PC-9 (cell line): ENCODE measurements around the gene FGF3. TPM values are rescaled to one million over a fixed set of nuclear protein-coding genes. Genes with fewer than 3 reads are reported as not detected.

Experiments
- BruUV-seq: library from RNA; stranded (reverse); fragments of 400-500 nt; replicated peaks from 2 replicates; lab custom pipeline; 2021; lab: Mats Ljungman, UMichigan
- CTCF ChIA-PET: fragments of 300-600 bp; sonication (Branson Sonifier 250); formaldehyde crosslinking; loops from one replicate; lab custom pipeline; 2022; ENCODE audit warnings: antibody characterized with exemption; lab: Charles Lee
- POLR2A ChIA-PET: fragments of 300-600 bp; sonication (Branson Sonifier 250); formaldehyde crosslinking; loops from one replicate; lab custom pipeline; 2022; ENCODE audit warnings: antibody characterized with exemption; ENCODE audit not compliant: unreplicated experiment; lab: Charles Lee
- DNase-seq, 2 experiments: peaks; one replicate each; pipeline versions ENCODE4 v3.0.0 to v3.0.0-alpha.2; 2015 to 2022; ENCODE audit warnings: mixed read lengths in 1 of 2
- H2AFZ ChIP-seq: fragments of 200-600 bp; sonication (generic); 2 replicates; pipeline ENCODE4 v1.8.1; 2017; ENCODE audit warnings: antibody characterized with exemption
- H3F3A ChIP-seq: fragments of 200-600 bp; sonication (generic); 2 replicates; pipeline ENCODE4 v1.8.1; 2017; ENCODE audit warnings: antibody characterized with exemption, mild to moderate bottlenecking, low read depth; ENCODE audit not compliant: insufficient read depth
- H3K27ac ChIP-seq: fragments of 200-600 bp; sonication (generic); 2 replicates; pipeline ENCODE4 v1.6.1; 2016; ENCODE audit warnings: mixed run types
- H3K27me3 ChIP-seq: fragments of 200-600 bp; sonication (generic); 2 replicates; pipeline ENCODE4 v1.6.1; 2016; ENCODE audit warnings: low read depth, mixed run types; ENCODE audit not compliant: insufficient read depth
- H3K36me3 ChIP-seq: fragments of 200-600 bp; sonication (generic); 2 replicates; pipeline ENCODE4 v1.6.1; 2016; ENCODE audit warnings: low read depth, mixed run types
- H3K4me1 ChIP-seq: fragments of 200-600 bp; sonication (generic); replicated peaks from 2 replicates; pipeline ENCODE4 v1.6.1; 2016; ENCODE audit warnings: mixed run types; ENCODE audit not compliant: insufficient read depth
- H3K4me2 ChIP-seq: fragments of 200-600 bp; sonication (generic); 2 replicates; pipeline ENCODE4 v1.6.1; 2017; ENCODE audit warnings: mixed run types
- H3K4me3 ChIP-seq: fragments of 200-600 bp; sonication (generic); 2 replicates; pipeline ENCODE4 v1.6.1; 2016; ENCODE audit warnings: mixed run types
- H3K79me2 ChIP-seq: fragments of 200-600 bp; sonication (generic); 2 replicates; pipeline ENCODE4 v1.6.1; 2017; ENCODE audit warnings: low read depth, mixed run types
- H3K9me2 ChIP-seq: fragments of 200-600 bp; sonication (generic); 2 replicates; pipeline ENCODE4 v1.8.1; 2017; ENCODE audit warnings: mild to moderate bottlenecking; ENCODE audit not compliant: insufficient read depth
- H3K9me3 ChIP-seq: fragments of 200-600 bp; sonication (generic); 2 replicates; pipeline ENCODE4 v1.8.1; 2016; ENCODE audit warnings: low read depth; ENCODE audit not compliant: insufficient read depth
- H4K20me1 ChIP-seq: fragments of 200-600 bp; sonication (generic); 2 replicates; pipeline ENCODE4 v1.8.1; 2017; ENCODE audit not compliant: insufficient read depth
- EZH2 ChIP-seq: fragments of 200-600 bp; sonication (generic); IDR thresholded peaks from 2 replicates; pipeline ENCODE4 v1.8.0; 2017; ENCODE audit warnings: antibody characterized with exemption, low read depth
- intact Hi-C: fragments of 100-400 bp; cut with micrococcal nuclease; formaldehyde crosslinking; loops from one replicate; pipeline ENCODE4 v1.10.0; 2022; ENCODE audit not compliant: unreplicated experiment
- total RNA-seq: library from RNA; stranded (reverse); gene quantifications from 2 replicates; pipeline ENCODE4 v1.2.3, GENCODE V29; 2021
- TF ChIP-seq, protein P1 (sequence below): fragments of 200-600 bp; sonication (generic); conservative IDR thresholded peaks from 2 replicates; pipeline ENCODE4 v1.6.1; 2017; ENCODE audit warnings: mixed run types, antibody characterized with exemption, mild to moderate bottlenecking, moderate library complexity

The FGF3 gene
- total RNA-seq, 1 experiment from 2014 or later = not detected

DNA sequence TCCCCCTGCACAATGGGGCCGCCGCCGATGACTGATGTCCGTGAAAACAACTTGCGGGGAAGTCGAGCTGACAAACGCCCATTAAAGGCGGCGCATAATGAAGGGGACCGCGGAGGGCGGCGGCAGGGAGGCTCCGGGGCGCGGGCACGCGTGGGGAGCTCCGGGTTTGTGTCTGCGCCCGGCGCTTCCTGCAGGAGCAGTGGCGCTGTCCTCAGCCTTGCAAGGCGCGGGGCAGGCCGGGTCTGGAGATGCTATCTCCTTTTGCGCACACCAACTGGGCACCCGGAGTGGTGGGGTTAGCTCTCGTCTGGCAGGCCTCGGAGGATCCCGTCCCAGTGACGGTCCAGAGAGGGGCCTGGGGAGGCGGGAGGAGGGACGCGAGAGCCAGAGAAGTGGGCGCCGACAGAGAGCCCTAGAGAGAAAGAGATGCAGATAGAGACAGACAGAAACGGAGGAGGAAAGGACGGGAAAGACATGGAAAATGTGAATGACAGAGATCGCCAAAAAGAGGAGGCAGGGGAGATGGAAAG, 390 bp upstream of the FGF3 start:
- H3K4me2 ChIP-seq = no peak overlapping the region
- ChIA-PET POLR2A (no interaction called here), CTCF (interaction anchor here (0.6 kb wide), 1 partner anchor 71 kb away, joined by 6 read pairs; no protein-coding TSS in a partner anchor)
- no peak overlapping the region for H3K27ac ChIP-seq
- DNase-seq = no peak
- H2AFZ ChIP-seq = no peak overlapping the region
- no peaks in the 10 kb centered on the region for H3K36me3 ChIP-seq
- TF ChIP-seq, protein P1, sequence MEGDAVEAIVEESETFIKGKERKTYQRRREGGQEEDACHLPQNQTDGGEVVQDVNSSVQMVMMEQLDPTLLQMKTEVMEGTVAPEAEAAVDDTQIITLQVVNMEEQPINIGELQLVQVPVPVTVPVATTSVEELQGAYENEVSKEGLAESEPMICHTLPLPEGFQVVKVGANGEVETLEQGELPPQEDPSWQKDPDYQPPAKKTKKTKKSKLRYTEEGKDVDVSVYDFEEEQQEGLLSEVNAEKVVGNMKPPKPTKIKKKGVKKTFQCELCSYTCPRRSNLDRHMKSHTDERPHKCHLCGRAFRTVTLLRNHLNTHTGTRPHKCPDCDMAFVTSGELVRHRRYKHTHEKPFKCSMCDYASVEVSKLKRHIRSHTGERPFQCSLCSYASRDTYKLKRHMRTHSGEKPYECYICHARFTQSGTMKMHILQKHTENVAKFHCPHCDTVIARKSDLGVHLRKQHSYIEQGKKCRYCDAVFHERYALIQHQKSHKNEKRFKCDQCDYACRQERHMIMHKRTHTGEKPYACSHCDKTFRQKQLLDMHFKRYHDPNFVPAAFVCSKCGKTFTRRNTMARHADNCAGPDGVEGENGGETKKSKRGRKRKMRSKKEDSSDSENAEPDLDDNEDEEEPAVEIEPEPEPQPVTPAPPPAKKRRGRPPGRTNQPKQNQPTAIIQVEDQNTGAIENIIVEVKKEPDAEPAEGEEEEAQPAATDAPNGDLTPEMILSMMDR = no peak
- TF ChIP-seq EZH2 = no peak
- H3K4me1 ChIP-seq = peaks cover 12% of the 10 kb centered on the region
- intact Hi-C loops = no loop called here
- H3K27me3 ChIP-seq = peaks cover 37% of the 10 kb centered on the region
- H3K4me3 ChIP-seq = no peak overlapping the region
- peaks cover 25% of the 10 kb centered on the region; the same call in 1 of the 2 replicates for H3F3A ChIP-seq
- no peaks in the 10 kb centered on the region for H4K20me1 ChIP-seq
- no peaks in the 10 kb centered on the region for H3K9me2 ChIP-seq
- no peaks in the 10 kb centered on the region for H3K9me3 ChIP-seq
- no TSS peak for BruUV-seq
- no peaks in the 10 kb centered on the region for H3K79me2 ChIP-seq

DNA sequence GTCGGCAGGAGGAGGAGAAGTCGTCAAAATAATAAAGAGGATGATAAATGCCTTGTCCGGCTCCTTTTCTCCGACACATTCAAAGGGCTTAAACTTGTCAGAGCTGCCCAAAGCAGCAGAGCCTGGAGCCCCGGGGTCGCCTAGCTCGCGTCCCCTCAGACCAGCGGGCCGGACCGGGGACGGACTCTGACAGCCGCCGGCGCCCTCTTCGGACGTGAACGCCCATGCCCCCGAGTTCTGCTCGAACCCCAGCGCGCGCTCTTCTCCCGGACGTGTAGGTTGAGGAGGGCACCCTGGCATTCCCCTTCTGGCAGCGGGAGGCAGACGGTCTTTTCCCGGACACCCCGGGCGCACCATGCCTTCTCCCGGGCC, 999 bp downstream of the FGF3 start:
- Histone ChIP-seq H3K36me3 (no peaks in the 10 kb centered on the region), H3F3A (peaks cover 25% of the 10 kb centered on the region; the same call in 1 of the 2 replicates), H4K20me1 (no peaks in the 10 kb centered on the region), H3K4me3 (peak overlapping the region; percentile 66), H3K4me2 (peak overlapping the region; percentile 99), H3K79me2 (no peaks in the 10 kb centered on the region), H3K27ac (no peak overlapping the region), H3K4me1 (peaks cover 8% of the 10 kb centered on the region; the same call in 1 of the 2 replicates), H3K9me2 (no peaks in the 10 kb centered on the region), H2AFZ (peak overlapping the region; percentile 88), H3K9me3 (no peaks in the 10 kb centered on the region), H3K27me3 (peaks cover 45% of the 10 kb centered on the region)
- BruUV-seq = no TSS peak
- ChIA-PET CTCF (no interaction called here), POLR2A (no interaction called here)
- DNase-seq = no peak
- intact Hi-C loops = no loop called here
- TF ChIP-seq EZH2 = no peak
- TF ChIP-seq, protein P1 = no peak

DNA sequence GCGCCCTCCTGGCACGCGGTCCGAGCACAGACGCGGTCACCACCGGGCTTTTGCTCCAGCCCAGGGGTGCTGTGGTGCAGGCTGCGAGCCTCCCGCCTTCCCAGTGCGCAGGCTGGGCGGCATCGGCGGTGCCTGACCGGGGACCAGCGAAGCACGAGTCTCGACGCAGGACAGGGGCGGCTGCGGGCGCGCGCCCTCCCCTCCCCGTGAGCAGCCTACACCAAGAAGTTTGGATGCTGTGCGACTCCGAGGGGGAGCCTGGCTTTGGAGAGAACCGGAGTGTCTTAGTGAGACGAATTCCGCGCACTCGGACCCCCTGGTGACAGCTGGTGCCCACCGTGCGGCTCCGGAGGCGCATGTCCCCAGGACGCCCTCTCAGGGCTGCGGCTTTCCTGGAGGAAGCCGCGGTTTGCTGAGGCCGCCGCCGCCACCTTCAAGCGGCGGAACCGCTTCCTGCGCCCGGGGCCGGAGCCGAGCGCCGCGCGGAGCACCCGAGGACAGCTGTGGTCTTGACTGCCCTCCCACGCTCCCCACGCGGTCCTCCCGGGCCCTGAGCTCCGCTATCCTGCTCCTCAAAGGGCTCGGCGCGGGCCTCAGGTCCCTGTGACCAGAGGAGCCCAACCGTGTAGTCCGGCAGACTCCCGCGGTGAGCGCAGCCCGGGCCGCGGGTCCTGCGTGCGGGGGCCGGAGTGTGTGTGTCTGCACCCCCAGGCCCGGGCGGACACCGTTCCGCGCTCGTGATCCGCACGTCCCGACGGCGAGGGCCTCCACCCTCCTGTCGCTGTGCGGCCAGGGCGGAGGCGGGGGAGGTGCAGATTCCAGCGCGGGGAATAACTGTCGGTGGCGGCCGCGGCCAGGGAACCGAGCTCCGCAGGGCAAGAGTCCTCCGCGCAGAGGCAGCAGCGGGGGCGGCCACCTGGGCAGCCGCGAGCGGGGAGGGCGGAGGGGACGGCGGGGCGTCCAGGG, 1.7 kb downstream of the FGF3 start:
- H3K4me3 ChIP-seq = peak overlapping the region; percentile 66
- H4K20me1 ChIP-seq = no peaks in the 10 kb centered on the region
- peak overlapping the region; percentile 88 for H2AFZ ChIP-seq
- no peaks in the 10 kb centered on the region for H3K9me2 ChIP-seq
- H3F3A ChIP-seq = peaks cover 25% of the 10 kb centered on the region; the same call in 1 of the 2 replicates
- DNase-seq = peak in 1 of 2 experiments; percentile 38
- ChIA-PET POLR2A (interaction anchor here (0.6 kb wide), 1 partner anchor 387 kb away, joined by 3 read pairs; no protein-coding TSS in a partner anchor), CTCF (no interaction called here)
- intact Hi-C loops = no loop called here
- peaks cover 8% of the 10 kb centered on the region; the same call in 1 of the 2 replicates for H3K4me1 ChIP-seq
- H3K4me2 ChIP-seq = peak overlapping the region; percentile 99
- H3K36me3 ChIP-seq = no peaks in the 10 kb centered on the region
- no peaks in the 10 kb centered on the region for H3K9me3 ChIP-seq
- TF ChIP-seq EZH2 = peak; percentile 89
- TF ChIP-seq, protein P1 = no peak
- H3K27me3 ChIP-seq = peaks cover 45% of the 10 kb centered on the region
- BruUV-seq = no TSS peak
- no peak overlapping the region for H3K27ac ChIP-seq
- no peaks in the 10 kb centered on the region for H3K79me2 ChIP-seq
